Stimulated activated CD4-positive, alpha-beta T cell treated with anti-CD3 and anti-CD28 coated beads, Interleukin-1b, Interleukin-23, amount 100 ng/mL, for 48 hours (primary cell): ENCODE measurements around the gene ZFAND3.
A peak's percentile ranks its signal among the peaks of the same experiment; 100 is the strongest.

Experiments
- DNase-seq: peaks from one replicate; pipeline ENCODE4 v3.0.0-alpha.2; 2020

The ZFAND3 gene

GRCh38 chr6:38055203-38055589 lies 235.7 kb downstream of the ZFAND3 start:
- DNase-seq = no peak

- no peak for DNase-seq
These were observed 236.8 kb downstream of the ZFAND3 start for GRCh38 chr6:38056361-38056760.

DNA sequence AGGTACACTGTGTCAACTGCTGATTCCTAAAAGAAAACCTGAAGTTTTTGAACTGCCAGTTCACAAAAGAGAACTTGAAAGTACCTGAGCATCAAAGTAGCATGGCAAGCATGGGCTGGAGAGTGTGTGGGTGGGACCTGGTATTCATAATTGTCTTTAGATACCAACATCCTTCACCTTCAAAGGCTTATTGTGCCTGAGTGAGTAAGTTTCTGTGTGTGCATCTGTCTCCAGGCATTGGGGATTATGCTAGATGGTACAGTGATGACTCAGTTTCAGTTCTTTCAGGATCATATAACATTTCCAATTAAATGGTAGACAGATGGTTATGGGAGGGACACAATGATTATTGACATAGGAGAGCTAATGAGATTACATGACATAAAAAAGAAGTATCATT lies 238.5 kb downstream of the ZFAND3 start:
- DNase-seq = peak; percentile 79

GRCh38 chr6:38062066-38062465 lies 242.5 kb downstream of the ZFAND3 start:
- no peak for DNase-seq

GRCh38 chr6:38063973-38064372 lies 244.4 kb downstream of the ZFAND3 start:
- DNase-seq = no peak

DNA sequence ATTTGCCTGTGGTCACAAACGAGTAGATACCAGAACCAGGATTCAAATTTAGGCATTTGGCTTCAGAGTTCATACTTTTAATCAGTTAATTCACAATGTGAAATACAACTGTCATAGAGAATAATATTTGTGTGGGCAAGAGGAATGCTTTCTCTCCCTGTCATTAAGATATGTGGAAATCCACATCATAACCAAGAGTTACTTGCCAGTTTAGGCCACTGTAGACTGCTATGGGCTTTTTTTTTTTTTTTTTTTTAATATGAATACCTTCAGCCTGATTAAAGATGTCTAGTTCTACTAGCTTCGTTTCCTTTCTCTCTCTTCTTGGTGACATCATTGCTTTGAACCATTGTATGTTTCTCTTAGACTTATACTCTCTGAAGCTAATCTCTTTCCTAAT lies 244.9 kb downstream of the ZFAND3 start:
- no peak for DNase-seq

DNA sequence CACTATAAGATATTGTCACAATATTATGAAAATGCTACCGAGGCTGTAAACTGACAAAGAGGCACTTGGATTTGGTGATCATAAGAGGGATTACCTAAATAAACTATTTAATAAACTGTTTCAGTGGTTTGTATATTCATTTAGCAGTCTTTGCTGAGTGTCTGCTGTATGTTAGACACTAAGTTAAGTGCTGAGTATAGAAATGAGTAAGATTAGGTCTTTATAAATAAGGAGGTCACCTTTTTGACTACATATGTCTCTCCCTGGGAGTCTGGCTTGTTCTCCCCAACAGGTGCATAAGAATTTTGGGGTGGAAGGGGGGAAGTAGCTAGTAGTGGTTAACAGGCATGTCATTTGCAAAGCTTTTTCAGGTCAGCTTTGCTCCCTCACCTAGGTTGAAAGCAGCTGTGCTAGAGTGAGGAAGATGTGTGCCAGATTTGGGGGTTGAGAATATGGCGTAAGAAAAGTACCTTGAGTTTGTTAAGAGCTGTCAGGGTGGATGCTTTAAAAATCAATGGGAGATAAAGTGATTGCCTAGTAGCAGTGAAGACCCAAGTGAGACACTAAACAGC lies 246.3 kb downstream of the ZFAND3 start:
- no peak for DNase-seq

DNA sequence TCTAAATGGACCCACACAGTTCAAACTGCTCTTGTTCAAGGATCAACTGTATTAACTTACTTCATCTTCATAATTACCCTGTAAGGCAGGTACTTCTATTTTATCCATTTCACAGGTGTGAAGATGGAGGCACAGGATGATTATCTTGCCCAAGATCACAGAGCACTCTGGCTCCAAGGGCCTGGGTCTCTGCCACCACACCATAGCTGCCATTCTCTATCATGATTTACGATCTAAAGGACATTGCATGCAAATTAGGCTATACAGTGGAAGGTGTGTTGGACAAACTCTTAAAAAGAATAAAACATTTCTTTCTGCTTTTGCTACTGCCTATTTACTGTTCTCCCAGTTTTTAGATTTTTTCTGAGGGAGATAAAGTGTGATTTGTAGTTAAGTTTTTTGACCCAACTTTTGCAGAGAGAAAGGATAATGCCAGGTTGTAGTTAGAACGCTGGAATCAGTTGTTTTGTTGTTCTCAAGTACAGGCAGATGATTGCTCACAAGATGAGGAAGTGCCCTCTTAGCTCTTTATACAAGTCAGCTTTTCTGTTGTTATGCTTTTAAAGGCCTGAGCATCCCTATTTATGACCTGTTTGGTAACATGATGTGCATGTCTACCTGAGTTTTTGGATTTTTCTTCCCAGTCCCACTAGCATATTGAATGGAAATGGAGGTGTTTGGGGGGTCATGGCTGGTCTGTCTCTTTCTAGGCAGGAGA lies 247.9 kb downstream of the ZFAND3 start:
- DNase-seq = no peak

DNA sequence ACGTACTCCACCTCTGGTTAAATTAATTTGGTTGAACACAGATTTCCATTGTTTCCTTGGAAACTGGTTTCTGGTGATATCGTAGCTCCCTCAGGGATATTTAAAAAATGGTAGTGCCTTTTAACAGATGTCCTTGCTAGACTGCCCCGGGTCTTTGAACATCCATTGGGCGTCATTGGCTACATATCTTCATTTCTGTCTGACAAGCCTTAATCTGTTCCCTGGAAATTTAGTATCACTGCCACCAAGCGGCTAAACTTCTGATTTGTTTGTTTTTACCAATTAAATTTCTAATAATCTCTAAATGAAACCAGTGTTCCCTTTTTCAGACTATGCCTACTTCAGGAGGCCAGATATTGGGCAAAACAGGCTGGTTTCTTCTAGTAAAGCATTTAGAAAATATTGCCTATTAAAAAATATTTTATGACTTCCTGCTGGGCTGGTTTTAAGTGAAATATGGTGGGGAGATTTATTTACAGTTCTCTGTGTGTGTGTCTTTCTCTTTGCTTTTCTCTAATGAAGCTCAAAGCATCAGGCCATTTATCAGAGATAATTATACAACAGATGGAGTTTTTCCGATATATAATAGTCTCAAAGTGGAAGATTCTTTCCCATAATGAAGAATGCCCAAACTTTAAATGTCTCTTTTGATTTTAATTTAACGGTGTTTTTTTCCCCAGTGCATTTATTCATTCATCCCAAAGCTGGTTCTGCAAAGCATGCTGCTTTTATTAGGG lies 249.5 kb downstream of the ZFAND3 start:
- DNase-seq = no peak

DNA sequence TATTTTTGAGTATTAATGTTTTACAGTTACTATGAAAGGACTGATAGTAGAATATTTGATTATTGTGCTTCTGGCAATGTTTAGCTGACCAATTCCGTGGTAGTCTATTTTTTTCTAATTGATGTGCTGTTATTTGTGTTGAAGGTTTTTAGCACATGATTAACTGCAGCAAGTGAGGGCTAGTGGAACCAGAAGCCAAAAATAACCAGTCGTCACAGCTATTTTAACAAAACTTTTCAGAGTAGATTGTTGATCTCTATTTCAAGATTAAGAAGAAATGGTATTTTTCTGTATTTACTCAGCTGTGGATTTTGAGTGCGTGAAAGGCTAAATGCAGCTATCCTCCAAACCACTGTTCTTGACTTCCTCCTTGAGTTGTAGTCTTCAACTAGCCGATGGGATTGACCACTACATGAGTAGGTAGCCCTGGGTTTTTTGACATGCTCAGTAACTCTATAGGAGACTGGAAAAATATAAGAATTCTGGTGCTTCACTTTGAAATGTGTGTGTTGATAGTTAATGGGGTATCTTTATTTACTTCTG lies 258.0 kb downstream of the ZFAND3 start:
- DNase-seq = no peak

DNA sequence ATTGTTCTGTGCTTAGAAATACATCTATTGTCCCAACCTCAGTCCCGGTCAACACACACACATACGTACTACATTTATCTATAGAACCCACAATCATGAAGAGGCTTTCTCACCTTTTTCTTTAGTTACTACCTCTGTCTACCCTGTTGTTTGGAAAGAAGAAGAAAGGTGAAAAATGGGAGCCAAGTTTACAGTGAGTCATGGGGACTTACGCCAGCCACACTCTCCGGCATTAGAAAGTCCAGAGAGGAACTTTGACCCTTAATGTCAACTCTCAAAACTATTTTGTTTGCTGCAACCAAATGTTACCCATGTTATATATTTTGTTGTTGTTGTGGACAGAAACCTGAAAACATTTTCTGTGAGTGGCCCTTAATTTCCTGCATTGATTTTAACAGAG lies 259.1 kb downstream of the ZFAND3 start:
- DNase-seq = no peak

DNA sequence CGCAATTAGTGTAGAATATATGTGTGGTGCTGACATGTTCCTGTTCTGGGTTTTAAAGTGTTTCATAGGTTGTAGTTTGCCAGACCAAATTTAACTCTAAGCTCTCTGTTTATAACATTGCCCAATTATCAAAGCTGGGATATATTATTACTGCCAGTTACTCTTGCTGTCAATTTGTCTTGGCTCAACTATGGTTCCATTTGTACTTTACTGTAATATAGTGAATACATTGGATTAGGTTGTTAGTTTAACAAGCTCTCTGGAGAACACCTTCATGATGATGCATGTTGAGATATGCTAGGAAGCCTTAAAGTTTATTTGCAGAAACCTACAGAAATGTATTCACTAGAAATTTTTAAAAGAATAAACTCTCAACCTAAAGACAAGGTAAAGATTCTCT lies 259.6 kb downstream of the ZFAND3 start:
- no peak for DNase-seq

DNA sequence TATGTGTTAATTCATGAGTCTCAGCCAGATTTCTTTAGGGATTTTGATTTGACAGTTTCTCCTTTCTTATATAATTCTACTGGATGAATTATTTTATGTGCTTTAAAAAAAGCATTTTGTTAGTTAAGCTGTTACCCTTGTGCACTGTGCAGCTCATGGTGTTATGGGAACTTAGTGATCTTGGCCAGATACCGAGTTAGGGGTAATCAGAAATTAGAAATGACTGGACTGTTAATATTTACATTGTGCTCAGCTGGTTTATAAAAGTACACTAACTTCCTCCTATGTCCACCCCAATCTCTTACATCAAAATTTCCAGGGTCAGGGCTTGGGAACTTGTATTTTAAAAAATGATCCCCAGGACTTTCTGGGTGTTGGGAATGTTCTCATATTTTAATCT lies 260.0 kb downstream of the ZFAND3 start:
- no peak for DNase-seq

- no peak for DNase-seq
These were observed 260.8 kb downstream of the ZFAND3 start for GRCh38 chr6:38080360-38080759.

DNA sequence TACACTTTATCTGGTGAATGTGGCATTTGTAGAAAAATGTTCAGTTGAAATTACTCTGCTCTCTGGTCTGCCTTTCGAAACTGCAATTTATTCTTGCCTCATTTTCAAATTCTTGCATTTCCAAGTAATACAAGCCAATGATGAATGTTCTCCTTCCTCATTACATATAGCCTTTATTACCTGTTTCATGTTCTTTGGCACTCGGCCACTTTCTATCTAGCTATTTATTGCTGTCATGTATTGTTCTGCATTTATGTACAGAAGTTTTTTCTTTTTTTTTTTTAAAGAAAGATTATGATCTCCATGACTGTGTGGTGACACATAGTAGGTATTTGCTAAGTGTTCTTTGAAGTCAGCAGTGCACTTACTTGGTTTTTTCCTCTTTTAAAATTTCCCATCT lies 261.4 kb downstream of the ZFAND3 start:
- DNase-seq = no peak

GRCh38 chr6:38085031-38085430 lies 265.5 kb downstream of the ZFAND3 start:
- DNase-seq = no peak

DNA sequence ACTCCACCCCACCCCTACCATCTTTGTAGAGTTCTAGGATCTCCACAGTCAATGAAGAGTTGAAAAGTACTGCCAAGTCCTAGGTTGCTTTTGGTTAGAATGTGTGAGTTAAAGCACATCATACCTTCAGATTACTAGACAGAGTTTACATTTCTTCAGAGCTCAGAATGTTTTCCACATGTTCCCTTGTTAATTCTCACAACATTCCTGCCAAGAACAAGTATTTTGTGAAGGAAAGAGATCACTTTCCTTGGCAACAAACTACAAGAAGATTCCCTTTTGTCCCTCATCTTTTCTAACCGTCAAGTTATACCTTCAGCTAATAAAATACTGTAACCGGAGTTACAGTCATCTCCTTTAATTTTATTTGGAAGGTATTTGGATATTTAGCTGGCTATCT lies 266.8 kb downstream of the ZFAND3 start:
- no peak for DNase-seq

- DNase-seq = no peak
These were observed 268.5 kb downstream of the ZFAND3 start for GRCh38 chr6:38088010-38088409.

GRCh38 chr6:38088829-38089228 lies 269.3 kb downstream of the ZFAND3 start:
- no peak for DNase-seq

DNA sequence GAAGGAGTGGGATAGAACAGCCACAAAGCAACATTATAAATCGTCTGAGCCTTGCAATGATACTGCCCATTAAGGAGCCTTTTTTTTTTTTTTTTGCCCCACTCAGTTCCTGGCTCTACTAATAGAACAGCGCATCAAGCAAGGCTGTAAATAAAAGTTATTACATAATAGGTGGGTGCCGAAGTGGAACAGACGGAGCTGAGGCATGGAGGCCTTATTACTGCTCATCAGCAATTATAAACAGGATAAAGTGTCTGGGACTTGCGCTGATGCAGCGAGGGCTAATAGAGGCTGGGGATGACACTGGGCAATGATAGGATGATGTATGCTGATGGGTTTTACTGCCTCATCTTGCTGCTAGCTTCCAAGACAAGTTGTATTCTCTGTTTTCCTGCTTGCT lies 272.1 kb downstream of the ZFAND3 start:
- no peak for DNase-seq

- DNase-seq = no peak
These were observed 272.9 kb downstream of the ZFAND3 start for GRCh38 chr6:38092465-38092864.

DNA sequence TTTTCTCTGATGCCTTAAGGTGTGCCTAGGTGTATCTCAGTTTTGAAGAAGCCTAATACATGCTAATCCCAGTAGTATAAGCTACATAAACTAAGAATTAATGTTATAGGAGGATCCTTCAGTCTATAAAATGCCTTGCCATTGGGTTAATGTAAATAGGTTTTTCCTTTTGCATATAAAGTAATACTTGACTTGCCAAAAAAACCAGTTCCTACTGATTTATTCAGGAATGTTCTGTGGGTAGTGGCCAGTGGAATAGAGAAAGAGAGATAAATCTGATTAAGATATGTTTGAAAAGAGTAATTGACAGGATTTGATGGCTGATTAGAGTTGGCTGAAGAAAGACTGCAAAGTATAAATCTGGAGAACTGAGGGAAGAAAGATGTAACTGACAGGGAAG lies 273.4 kb downstream of the ZFAND3 start:
- no peak for DNase-seq

GRCh38 chr6:38095054-38095453 lies 275.5 kb downstream of the ZFAND3 start:
- no peak for DNase-seq

DNA sequence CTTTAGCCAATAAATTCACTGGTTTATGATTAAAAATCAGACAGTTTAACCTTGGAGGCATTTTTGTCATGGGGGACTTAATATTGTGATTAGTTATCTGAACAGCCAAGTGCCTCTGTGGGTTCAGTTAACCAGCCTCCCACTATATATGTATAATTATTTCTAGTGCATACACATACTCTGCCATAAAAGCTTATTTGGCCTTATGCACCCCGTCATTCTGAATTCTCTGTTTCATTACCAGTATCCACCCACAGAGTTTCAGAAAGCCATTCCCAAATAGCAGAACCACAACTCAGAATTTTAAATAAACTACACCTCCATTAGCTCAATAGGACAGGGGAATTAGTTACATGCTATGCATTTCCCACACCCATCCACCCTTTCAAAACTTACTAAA lies 279.7 kb downstream of the ZFAND3 start:
- DNase-seq = no peak
